ENCODE data around the gene ZER1.

The ZER1 gene

GRCh38 chr9:128688501-128689292 is 83.0 kb downstream of the ZER1 start, which contains the start of gene SET:
Gene SET, plus strand, starts transcription at chr9:128689222. Its CDS starts 361 bp downstream, at chr9:128689583.
- peak within 1 kb of the TSS; percentile 82 to 94 for H3K18ac ChIP-seq (ENCODE audit: low read depth in 1 of 2, low read length in 2 of 2)
- peak within 1 kb of the TSS; percentile 74 for H3K27ac ChIP-seq (ENCODE audit: low read length, poor library complexity, severe bottlenecking)
- peak within 1 kb of the TSS in 1 of 2 experiments; percentile 87 for H3K23ac ChIP-seq (ENCODE audit: low read length in 2 of 2)
- H2AK5ac ChIP-seq (ENCODE audit: low read length, severe bottlenecking), result peak within 1 kb of the TSS; percentile 70
- H3K4ac ChIP-seq (ENCODE audit: low read depth in 1 of 2, low read length in 2 of 2), result peak within 1 kb of the TSS; percentile 93 to 96
- peak within 1 kb of the TSS; percentile 77 for H3K4me2 ChIP-seq (ENCODE audit: low read length, poor library complexity, severe bottlenecking)
- peak; percentile 91 for DNase-seq
- peak within 1 kb of the TSS; percentile 92 for H4K91ac ChIP-seq (ENCODE audit: low read length)
- peaks cover 4 to 23% of the 10 kb centered on the region in 2 experiments for H3K36me3 ChIP-seq (ENCODE audit: control insufficient read depth in 1 of 2, insufficient read depth in 2 of 2, low read depth in 1 of 2, low read length in 2 of 2)
- H2AFZ ChIP-seq (ENCODE audit: low read depth, low read length), result peak within 1 kb of the TSS; percentile 3
- H2BK12ac ChIP-seq (ENCODE audit: low read length in 2 of 2), result peak within 1 kb of the TSS; percentile 56 to 70
- peak within 1 kb of the TSS; percentile 97 to 98 for H3K14ac ChIP-seq (ENCODE audit: low read length in 2 of 2)
- peak within 1 kb of the TSS; percentile 90 to 91 for H3K4me3 ChIP-seq (ENCODE audit: insufficient read depth in 1 of 2, low read depth in 1 of 2, low read length in 2 of 2)
- peak within 1 kb of the TSS; percentile 95 for H2BK15ac ChIP-seq (ENCODE audit: low read depth, poor library complexity, severe bottlenecking)
- H3K79me1 ChIP-seq (replicated peaks; ENCODE audit: low read length, poor library complexity, severe bottlenecking), result peaks cover 8% of the 10 kb centered on the region
- peak within 1 kb of the TSS; percentile 74 for H2BK120ac ChIP-seq (ENCODE audit: low read depth, low read length)
- H3K9me3 ChIP-seq (ENCODE audit: control insufficient read depth, low read length), result no peaks in the 10 kb centered on the region
- WGBS, result 10% methylated on average over 34 of the region's 93 CpGs
- peak within 1 kb of the TSS; percentile 91 for H3K9ac ChIP-seq (ENCODE audit: low read length)
- no peaks in the 10 kb centered on the region for H3K27me3 ChIP-seq (ENCODE audit: control insufficient read depth in 1 of 2, insufficient read depth in 1 of 2, low read length in 2 of 2)
- peak within 1 kb of the TSS; percentile 98 for H4K8ac ChIP-seq (ENCODE audit: low read length)
- H2BK5ac ChIP-seq (ENCODE audit: low read depth, low read length, poor library complexity, severe bottlenecking), result peak within 1 kb of the TSS; percentile 94
- H3K4me1 ChIP-seq (ENCODE audit: control insufficient read depth, insufficient read depth, low read depth, low read length), result peaks cover 24% of the 10 kb centered on the region

- 100% methylated on average over 1 of the region's 4 CpGs for WGBS
- no peaks in the 10 kb centered on the region for H3K27me3 ChIP-seq (ENCODE audit: control insufficient read depth in 1 of 2, insufficient read depth in 1 of 2, low read length in 2 of 2)
- H2BK15ac ChIP-seq (ENCODE audit: low read depth, poor library complexity, severe bottlenecking), result no peak overlapping the region
- H2BK120ac ChIP-seq (ENCODE audit: low read depth, low read length), result no peak overlapping the region
- peaks cover 27% of the 10 kb centered on the region for H3K4me1 ChIP-seq (ENCODE audit: control insufficient read depth, insufficient read depth, low read depth, low read length)
- no peak overlapping the region for H3K9ac ChIP-seq (ENCODE audit: low read length)
- H3K27ac ChIP-seq (ENCODE audit: low read length, poor library complexity, severe bottlenecking), result no peak overlapping the region
- H4K91ac ChIP-seq (ENCODE audit: low read length), result no peak overlapping the region
- DNase-seq, result no peak
- H3K18ac ChIP-seq (ENCODE audit: low read depth in 1 of 2, low read length in 2 of 2), result no peak overlapping the region
- H3K4me2 ChIP-seq (ENCODE audit: low read length, poor library complexity, severe bottlenecking), result no peak overlapping the region
- peaks cover 8% of the 10 kb centered on the region for H3K79me1 ChIP-seq (replicated peaks; ENCODE audit: low read length, poor library complexity, severe bottlenecking)
- no peak overlapping the region for H4K8ac ChIP-seq (ENCODE audit: low read length)
- no peak overlapping the region for H3K23ac ChIP-seq (ENCODE audit: low read length in 2 of 2)
- peak overlapping the region in 1 of 2 experiments; percentile 57 for H2BK12ac ChIP-seq (ENCODE audit: low read length in 2 of 2)
- H3K36me3 ChIP-seq (ENCODE audit: control insufficient read depth in 1 of 2, insufficient read depth in 2 of 2, low read depth in 1 of 2, low read length in 2 of 2), result peaks cover 4 to 11% of the 10 kb centered on the region in 2 experiments
- H3K9me3 ChIP-seq (ENCODE audit: control insufficient read depth, low read length), result no peaks in the 10 kb centered on the region
- no peak overlapping the region for H3K4me3 ChIP-seq (ENCODE audit: insufficient read depth in 1 of 2, low read depth in 1 of 2, low read length in 2 of 2)
- peak overlapping the region in 1 of 2 experiments; percentile 73 for H3K4ac ChIP-seq (ENCODE audit: low read depth in 1 of 2, low read length in 2 of 2)
- H2BK5ac ChIP-seq (ENCODE audit: low read depth, low read length, poor library complexity, severe bottlenecking), result no peak overlapping the region
- no peak overlapping the region for H2AK5ac ChIP-seq (ENCODE audit: low read length, severe bottlenecking)
- no peak overlapping the region for H3K14ac ChIP-seq (ENCODE audit: low read length in 2 of 2)
- H2AFZ ChIP-seq (ENCODE audit: low read depth, low read length), result no peak overlapping the region
Measured at GRCh38 chr9:128687453-128687852, 84.3 kb downstream of the ZER1 start.

GRCh38 chr9:128685636-128686489 is 85.9 kb downstream of the ZER1 start:
- H2BK15ac ChIP-seq (ENCODE audit: low read depth, poor library complexity, severe bottlenecking), result no peak overlapping the region
- peak overlapping the region; percentile 54 for H2AK5ac ChIP-seq (ENCODE audit: low read length, severe bottlenecking)
- WGBS, result 92% methylated on average over 9 of the region's 17 CpGs
- no peak overlapping the region for H2BK5ac ChIP-seq (ENCODE audit: low read depth, low read length, poor library complexity, severe bottlenecking)
- H4K91ac ChIP-seq (ENCODE audit: low read length), result peak overlapping the region; percentile 70
- H3K4me3 ChIP-seq (ENCODE audit: insufficient read depth in 1 of 2, low read depth in 1 of 2, low read length in 2 of 2), result no peak overlapping the region
- peaks cover 16% of the 10 kb centered on the region for H3K79me1 ChIP-seq (replicated peaks; ENCODE audit: low read length, poor library complexity, severe bottlenecking)
- H3K36me3 ChIP-seq (ENCODE audit: control insufficient read depth in 1 of 2, insufficient read depth in 2 of 2, low read depth in 1 of 2, low read length in 2 of 2), result peaks cover 0 to 3% of the 10 kb centered on the region in 2 experiments
- H4K8ac ChIP-seq (ENCODE audit: low read length), result peak overlapping the region; percentile 74
- H2BK12ac ChIP-seq (ENCODE audit: low read length in 2 of 2), result peak overlapping the region; percentile 51 to 62
- H3K4ac ChIP-seq (ENCODE audit: low read depth in 1 of 2, low read length in 2 of 2), result peak overlapping the region; percentile 13 to 57
- peak overlapping the region in 1 of 2 experiments; percentile 52 for H3K18ac ChIP-seq (ENCODE audit: low read depth in 1 of 2, low read length in 2 of 2)
- H3K23ac ChIP-seq (ENCODE audit: low read length in 2 of 2), result no peak overlapping the region
- peak overlapping the region; percentile 6 for H3K27ac ChIP-seq (ENCODE audit: low read length, poor library complexity, severe bottlenecking)
- peak overlapping the region; percentile 40 for H3K4me2 ChIP-seq (ENCODE audit: low read length, poor library complexity, severe bottlenecking)
- peak; percentile 79 for DNase-seq
- peaks cover 29% of the 10 kb centered on the region for H3K4me1 ChIP-seq (ENCODE audit: control insufficient read depth, insufficient read depth, low read depth, low read length)
- H3K9ac ChIP-seq (ENCODE audit: low read length), result peak overlapping the region; percentile 35
- H3K9me3 ChIP-seq (ENCODE audit: control insufficient read depth, low read length), result no peaks in the 10 kb centered on the region
- no peak overlapping the region for H3K14ac ChIP-seq (ENCODE audit: low read length in 2 of 2)
- H2AFZ ChIP-seq (ENCODE audit: low read depth, low read length), result peak overlapping the region; percentile 36
- H3K27me3 ChIP-seq (ENCODE audit: control insufficient read depth in 1 of 2, insufficient read depth in 1 of 2, low read length in 2 of 2), result no peaks in the 10 kb centered on the region
- no peak overlapping the region for H2BK120ac ChIP-seq (ENCODE audit: low read depth, low read length)

Data from mesenchymal stem cell (in vitro differentiated cells and primary cell).